Small intestine (tissue), 7 donors: ENCODE data around the gene ELP6. TPM values are rescaled to one million over a fixed set of nuclear protein-coding genes. Genes with fewer than 3 reads are reported as not detected.

Experiments
- DNase-seq, 2 donors: peaks; one replicate each; pipeline versions ENCODE4 v3.0.0 to v3.0.0-alpha.2; 2013
- FAIRE-seq: peaks from 2 replicates; lab custom pipeline; 2012; peaks lifted over from hg19 to GRCh38; lab: Jason Lieb, UNC
- H3K27ac ChIP-seq, 3 donors: one replicate each; pipeline ENCODE4 v1.5.1; 2013; ENCODE audit warnings: low read length in 2 of 3, mild to moderate bottlenecking in 2 of 3, control low read depth in 1 of 3, inconsistent platforms in 1 of 3, low read depth in 1 of 3, moderate library complexity in 1 of 3
- H3K27me3 ChIP-seq, 3 donors: one replicate each; pipeline ENCODE4 v1.6.1; 2013; ENCODE audit warnings: low read length in 3 of 3, inconsistent platforms in 1 of 3; ENCODE audit not compliant: control insufficient read depth in 3 of 3, insufficient read depth in 3 of 3
- H3K36me3 ChIP-seq, 3 donors: one replicate each; pipeline ENCODE4 v1.6.1; 2013; ENCODE audit warnings: low read length in 3 of 3, inconsistent platforms in 1 of 3, low read depth in 1 of 3, mild to moderate bottlenecking in 1 of 3, moderate library complexity in 1 of 3; ENCODE audit not compliant: control insufficient read depth in 3 of 3, insufficient read depth in 2 of 3
- H3K4me1 ChIP-seq, 3 donors: one replicate each; pipeline ENCODE4 v1.6.1; 2013; ENCODE audit warnings: low read length in 2 of 3, inconsistent platforms in 1 of 3, low read depth in 1 of 3, mild to moderate bottlenecking in 1 of 3, moderate library complexity in 1 of 3; ENCODE audit not compliant: control insufficient read depth in 3 of 3, insufficient read depth in 2 of 3
- H3K4me3 ChIP-seq, 3 donors: one replicate each; pipeline ENCODE4 v1.5.1; 2013; ENCODE audit warnings: low read length in 3 of 3, control low read depth in 1 of 3, inconsistent platforms in 1 of 3, low read depth in 1 of 3, mild to moderate bottlenecking in 1 of 3, moderate library complexity in 1 of 3
- H3K9me3 ChIP-seq, 2 donors: one replicate each; pipeline ENCODE4 v1.6.1; 2013; ENCODE audit warnings: low read depth in 1 of 2, low read length in 1 of 2; ENCODE audit not compliant: control insufficient read depth in 2 of 2, insufficient read depth in 1 of 2
- WGBS, 3 donors: extraction: QIAGEN DNeasy Blood & Tissue Kit; methylation state at CpG; one replicate each; pipeline ENCODE4 v1.1.7; 2013; 5-methylcytosine and 5-hydroxymethylcytosine counted together
- polyA plus RNA-seq, 4 donors: library from polyadenylated mRNA; stranded (reverse) in 3 of 4; unstranded in 1 of 4; fragments of 200-250 nt in 3 of 4; fragments of 120-200 nt in 1 of 4; gene quantifications; one replicate each; pipeline versions ENCODE4 v1.2.1 to v1.2.3, GENCODE V29; 2013
- donor health status: healthy with polysubstance abuse.
- donor health status: control.
- donor health status: control.
- donor health status: Bipolar disorder and iron deficiency.
- donor health status: healthy.

Gene ELP6
- polyA plus RNA-seq, 4 donors = 27.8 to 35.3 (median 29.9) TPM

DNA sequence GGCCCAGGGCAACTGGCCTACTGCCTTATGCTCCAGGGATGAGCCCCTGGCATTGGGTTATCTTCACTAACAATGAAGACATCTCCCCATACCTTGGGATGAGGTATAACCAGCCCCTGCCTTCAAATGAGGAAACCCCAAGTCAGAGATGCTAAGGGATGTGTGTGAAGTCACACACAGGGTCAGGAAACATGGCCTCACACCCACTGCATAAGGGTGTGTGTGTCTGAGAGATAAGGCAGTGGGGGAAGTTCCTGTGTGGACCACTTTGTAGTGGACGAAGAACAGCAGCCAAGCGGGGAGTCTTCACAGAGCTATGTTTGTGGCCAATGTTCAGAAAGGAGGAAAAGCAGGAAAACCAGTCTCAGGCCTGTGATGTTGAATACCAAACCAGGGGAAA lies 10.5 kb downstream of the ELP6 start:
- WGBS, 3 donors = 91 to 98% (median 97%) methylated on average over 2 of the region's 2 CpGs
- Histone ChIP-seq H3K9me3 (no peaks in the 10 kb centered on the region), H3K36me3 (peaks cover 9 to 62% (median 16%) of the 10 kb centered on the region in 3 donors), H3K4me3 (no peak overlapping the region), H3K27ac (no peak overlapping the region), H3K4me1 (no peaks in the 10 kb centered on the region), H3K27me3 (no peaks in the 10 kb centered on the region)
- DNase-seq = no peak
- no peak for FAIRE-seq

DNA sequence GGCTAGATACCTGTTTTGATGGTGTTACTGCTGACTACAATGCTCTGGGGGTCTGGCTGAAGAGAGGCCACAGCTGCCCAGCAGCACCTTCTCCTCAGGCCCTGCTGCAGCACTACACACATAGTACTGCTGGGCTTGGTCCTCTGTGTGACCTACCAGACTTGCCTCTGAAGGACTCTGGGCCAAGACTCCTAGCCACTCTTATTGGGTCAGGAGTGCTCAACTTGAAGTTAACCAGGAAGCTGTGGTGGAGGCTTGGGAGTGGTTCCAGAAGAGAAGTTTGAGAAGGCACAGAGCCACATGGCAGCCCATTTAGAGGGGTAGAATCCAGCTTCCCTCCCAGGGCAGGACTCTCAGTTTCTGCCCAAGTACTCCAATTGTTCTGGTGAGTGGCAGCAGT lies 16.6 kb downstream of the ELP6 start:
- H3K36me3 ChIP-seq = peaks cover 8 to 64% (median 13%) of the 10 kb centered on the region in 3 donors
- DNase-seq = no peak

DNA sequence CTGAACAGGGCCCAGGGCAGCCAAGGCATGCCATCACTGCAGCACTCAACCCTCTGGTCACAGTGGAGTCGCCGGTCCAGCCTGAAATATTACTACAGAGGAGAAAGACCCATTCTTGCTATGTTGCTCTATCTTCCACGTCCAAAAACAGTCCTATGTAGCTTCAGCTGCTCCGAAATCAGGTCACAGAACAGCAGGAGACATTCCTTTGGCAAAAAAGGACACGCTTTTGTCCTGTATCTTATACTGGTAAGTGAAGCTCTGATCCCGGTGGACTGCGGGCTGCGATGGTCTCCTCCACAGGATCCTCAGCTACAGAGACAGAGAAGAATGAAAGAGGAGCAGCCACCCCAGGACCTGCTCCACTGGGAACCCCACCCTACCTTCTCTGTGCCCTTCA lies 17.6 kb downstream of the ELP6 start:
- Histone ChIP-seq H3K9me3 (no peaks in the 10 kb centered on the region), H3K4me3 (no peak overlapping the region), H3K36me3 (peaks cover 6 to 63% (median 8%) of the 10 kb centered on the region in 3 donors), H3K27me3 (no peaks in the 10 kb centered on the region), H3K4me1 (no peaks in the 10 kb centered on the region), H3K27ac (no peak overlapping the region)
- no peak for FAIRE-seq
- DNase-seq = no peak
- 92 to 98% (median 97%) methylated on average over 8 of the region's 8 CpGs for WGBS, 3 donors

More for the DNA sequence above, 16.6 kb downstream of the ELP6 start:
- H3K27ac ChIP-seq = no peak overlapping the region
- no peaks in the 10 kb centered on the region for H3K4me1 ChIP-seq
- no peak for FAIRE-seq
- H3K27me3 ChIP-seq = no peaks in the 10 kb centered on the region
- no peaks in the 10 kb centered on the region for H3K9me3 ChIP-seq
- H3K4me3 ChIP-seq = no peak overlapping the region

DNA sequence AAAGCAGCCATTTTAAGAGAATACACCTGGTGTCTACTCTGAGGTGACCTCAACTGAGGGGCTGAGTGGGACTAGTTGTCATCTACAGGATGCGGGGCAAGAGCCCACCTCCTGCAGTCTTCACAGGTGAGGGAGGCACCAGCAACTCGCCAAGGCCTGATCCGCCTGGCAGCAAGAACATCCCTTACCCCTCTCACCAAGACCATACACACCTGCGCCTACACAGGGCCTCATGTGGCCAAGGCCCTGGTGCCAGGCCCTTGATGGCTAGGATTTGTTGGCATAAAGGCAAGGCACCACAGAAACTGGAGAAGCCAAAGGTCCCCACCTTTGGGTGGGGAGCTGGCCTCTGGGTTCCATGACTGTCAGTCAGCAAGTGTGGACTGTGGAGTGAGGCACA lies 18.4 kb downstream of the ELP6 start:
- Histone ChIP-seq H3K36me3 (peaks cover 4 to 56% (median 6%) of the 10 kb centered on the region in 3 donors), H3K27me3 (no peaks in the 10 kb centered on the region), H3K4me1 (no peaks in the 10 kb centered on the region), H3K9me3 (no peaks in the 10 kb centered on the region), H3K27ac (no peak overlapping the region), H3K4me3 (no peak overlapping the region)
- FAIRE-seq = no peak
- no peak for DNase-seq
- 96 to 100% (median 97%) methylated on average over 4 of the region's 4 CpGs for WGBS, 3 donors

DNA sequence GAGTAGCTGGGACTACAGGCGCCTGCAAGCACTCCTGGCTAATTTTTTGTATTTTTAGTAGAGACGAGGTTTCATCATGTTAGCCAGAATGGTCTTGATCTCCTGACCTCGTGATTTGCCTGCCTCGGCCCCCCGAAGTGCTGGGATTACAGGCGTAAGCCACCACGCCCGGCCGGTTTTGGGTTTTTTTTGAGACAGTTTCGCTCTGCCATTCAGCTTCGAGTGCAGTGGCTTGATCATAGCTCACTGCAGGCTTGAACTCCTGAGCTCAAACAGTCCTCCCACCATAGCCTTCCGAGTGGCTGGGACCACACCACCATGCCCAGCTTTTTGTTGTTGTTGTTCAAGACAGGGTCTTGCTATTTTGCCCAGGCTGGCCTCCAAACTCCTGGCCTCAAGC lies 21.7 kb downstream of the ELP6 start:
- H3K27me3 ChIP-seq = no peaks in the 10 kb centered on the region
- FAIRE-seq (no peak), DNase-seq (no peak)
- no peak overlapping the region for H3K4me3 ChIP-seq
- H3K36me3 ChIP-seq = peaks cover 2 to 32% (median 3%) of the 10 kb centered on the region in 3 donors
- H3K9me3 ChIP-seq = no peaks in the 10 kb centered on the region
- WGBS, 3 donors = 88 to 93% (median 91%) methylated on average over 12 of the region's 12 CpGs
- no peaks in the 10 kb centered on the region for H3K4me1 ChIP-seq
- H3K27ac ChIP-seq = no peak overlapping the region

DNA sequence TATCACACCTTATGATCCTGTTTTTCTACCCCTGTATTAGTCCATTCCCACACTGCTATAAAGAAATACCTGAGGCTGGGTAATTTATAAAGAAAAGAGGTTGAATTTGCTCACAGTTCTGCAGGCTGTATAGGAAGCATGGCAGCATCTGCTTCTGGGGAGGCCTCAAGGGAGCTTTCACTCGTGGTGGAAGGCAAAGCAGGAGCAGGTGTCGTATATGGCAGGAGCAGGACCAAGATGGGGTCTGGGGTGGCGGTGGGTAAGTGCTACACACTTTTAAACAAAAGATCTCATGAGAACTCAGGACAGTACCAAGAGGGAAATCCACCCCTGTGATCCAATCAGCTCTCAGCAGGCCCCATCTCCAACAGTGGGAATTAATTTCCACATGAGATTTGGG lies 22.3 kb downstream of the ELP6 start:
- Histone ChIP-seq H3K27ac (no peak overlapping the region), H3K36me3 (peaks cover 2 to 30% (median 3%) of the 10 kb centered on the region in 3 donors), H3K27me3 (no peaks in the 10 kb centered on the region), H3K9me3 (no peaks in the 10 kb centered on the region), H3K4me3 (no peak overlapping the region), H3K4me1 (no peaks in the 10 kb centered on the region)
- no peak for FAIRE-seq
- DNase-seq = no peak
- 84 to 93% (median 86%) methylated on average over 3 of the region's 3 CpGs for WGBS, 3 donors

DNA sequence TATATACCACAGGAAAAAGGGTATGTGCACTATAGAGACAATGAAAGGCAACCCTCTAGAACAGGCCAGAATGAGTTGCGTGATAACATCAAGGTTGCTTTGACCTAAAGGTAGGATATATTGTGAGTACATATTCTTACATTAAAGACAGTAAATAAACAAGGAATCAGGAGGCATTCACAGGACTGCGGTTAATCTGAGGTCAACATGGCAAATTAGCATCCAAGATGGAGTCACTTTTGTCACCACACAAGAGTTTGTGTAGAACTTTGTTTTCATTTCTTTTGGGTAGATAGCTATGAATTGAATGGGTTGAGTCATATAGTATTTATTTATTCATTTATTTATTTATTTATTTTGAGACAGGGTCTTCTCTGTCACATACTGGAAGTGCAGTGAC lies 26.2 kb downstream of the ELP6 start:
- no peak for FAIRE-seq
- Histone ChIP-seq H3K27ac (no peak overlapping the region), H3K4me1 (no peaks in the 10 kb centered on the region), H3K27me3 (no peaks in the 10 kb centered on the region), H3K9me3 (no peaks in the 10 kb centered on the region), H3K36me3 (peaks cover 0 to 15% (median 0%) of the 10 kb centered on the region in 3 donors), H3K4me3 (no peak overlapping the region)
- WGBS, 3 donors = 97 to 98% (median 97%) methylated on average over 2 of the region's 2 CpGs
- no peak for DNase-seq

DNA sequence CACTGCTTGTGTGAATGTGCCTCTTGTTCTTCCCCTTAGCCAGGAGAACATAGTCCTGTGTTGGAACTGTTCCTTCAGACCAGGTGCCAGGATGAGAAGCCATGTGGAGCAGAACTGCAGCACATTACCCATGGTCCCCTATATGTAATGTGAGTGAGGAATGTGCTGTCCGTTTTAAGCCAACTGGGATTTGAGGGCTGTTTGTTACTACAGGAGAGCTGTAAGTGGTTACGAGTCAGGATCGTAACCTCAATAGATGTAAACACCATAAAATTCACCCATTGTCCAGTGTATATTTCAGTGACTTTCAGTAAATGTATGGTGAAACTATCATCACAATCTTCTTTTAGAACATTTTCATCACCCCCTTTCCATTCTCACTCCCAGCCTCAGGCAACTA lies 27.7 kb downstream of the ELP6 start:
- no peak for DNase-seq
- no peak overlapping the region for H3K4me3 ChIP-seq
- H3K27me3 ChIP-seq = no peaks in the 10 kb centered on the region
- 81 to 86% (median 81%) methylated on average over 3 of the region's 3 CpGs for WGBS, 3 donors
- H3K36me3 ChIP-seq = peaks cover 0 to 7% (median 0%) of the 10 kb centered on the region in 3 donors
- no peak for FAIRE-seq
- H3K27ac ChIP-seq = no peak overlapping the region
- H3K4me1 ChIP-seq = no peaks in the 10 kb centered on the region
- no peaks in the 10 kb centered on the region for H3K9me3 ChIP-seq

DNA sequence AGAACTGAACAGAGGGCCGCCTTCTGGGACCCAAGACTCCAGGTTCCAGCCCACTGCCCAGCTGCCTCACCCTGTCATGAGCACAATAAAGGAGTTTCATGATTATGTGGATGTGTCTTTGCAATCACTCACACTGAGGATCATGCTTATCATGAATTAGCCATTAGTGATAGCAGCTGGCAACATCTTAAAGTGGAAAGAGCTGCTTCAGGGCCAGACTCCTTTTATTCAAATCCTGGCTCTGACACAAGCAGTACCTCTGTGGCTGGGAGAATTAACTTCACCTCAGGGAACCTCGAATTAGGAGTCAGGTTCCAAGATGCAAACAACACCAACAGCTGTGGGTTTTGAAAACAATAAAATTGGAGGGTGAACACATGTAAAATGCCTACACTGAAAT lies 31.1 kb downstream of the ELP6 start:
- no peaks in the 10 kb centered on the region for H3K27me3 ChIP-seq
- no peaks in the 10 kb centered on the region for H3K9me3 ChIP-seq
- 26 to 37% (median 26%) methylated on average over 2 of the region's 2 CpGs for WGBS, 3 donors
- peaks cover 0 to 4% (median 0%) of the 10 kb centered on the region in 3 donors for H3K4me1 ChIP-seq
- peaks cover 0 to 2% (median 0%) of the 10 kb centered on the region in 3 donors for H3K36me3 ChIP-seq
- no peak for FAIRE-seq
- DNase-seq = peak in 1 of 2 donors; percentile 24
- H3K27ac ChIP-seq = no peak overlapping the region
- no peak overlapping the region for H3K4me3 ChIP-seq
